Activated CD4-positive, alpha-beta memory T cell treated with anti-CD3 and anti-CD28 coated beads, Interleukin-2, amount 10 ng/mL, durations not matched to agents 7 days and 5 days (primary cell): Measurements from ENCODE around the gene CDC23. TPM values are rescaled to one million over a fixed set of nuclear protein-coding genes. Genes with fewer than 3 reads are reported as not detected.
"Not testable (repeated sequence)": the region's sequence is repeated elsewhere in the genome, so short reads cannot be mapped to it uniquely, and the experiment has no call there.

Experiments
- CTCF ChIA-PET: fragments of 350-600 bp; sonication (Branson Sonifier 250); formaldehyde crosslinking; loops from one replicate; lab custom pipeline; 2021; ENCODE audit warnings: antibody characterized with exemption, inconsistent platforms; lab: Charles Lee
- POLR2A ChIA-PET: fragments of 350-600 bp; sonication (Branson Sonifier 250); formaldehyde crosslinking; loops from one replicate; lab custom pipeline; 2021; ENCODE audit warnings: antibody characterized with exemption; lab: Charles Lee
- DNase-seq: peaks from one replicate; pipeline ENCODE4 v3.0.0-alpha.2; 2020
- H3K27ac Mint-ChIP-seq: one replicate; pipeline ENCODE4 v1.8.0; 2021; ENCODE audit warnings: mild to moderate bottlenecking, mixed read lengths
- H3K27me3 Mint-ChIP-seq: one replicate; pipeline ENCODE4 v1.8.0; 2021; ENCODE audit warnings: mixed read lengths
- H3K36me3 Mint-ChIP-seq: one replicate; pipeline ENCODE4 v1.8.0; 2021; ENCODE audit warnings: low read depth, mixed read lengths
- H3K4me1 Mint-ChIP-seq: one replicate; pipeline ENCODE4 v1.8.0; 2021; ENCODE audit warnings: mixed read lengths
- H3K4me3 Mint-ChIP-seq: one replicate; pipeline ENCODE4 v1.8.0; 2021; ENCODE audit warnings: mild to moderate bottlenecking, mixed read lengths
- H3K9me3 Mint-ChIP-seq: one replicate; pipeline ENCODE4 v1.8.0; 2021; ENCODE audit warnings: mixed read lengths
- total RNA-seq, 2 experiments: library from RNA; stranded (reverse); gene quantifications; one replicate each; pipeline ENCODE4 v1.2.3, GENCODE V29; 2021

Gene CDC23
- total RNA-seq, 2 experiments from 2014 or later = 32.3 to 33.3 TPM

- ChIA-PET POLR2A (interaction anchor here (0.8 kb wide), 1 partner anchor 115 kb away, joined by 3 read pairs; no protein-coding TSS in a partner anchor), CTCF (no interaction called here)
- no peaks in the 10 kb centered on the region for H3K36me3 Mint-ChIP-seq
- no peak overlapping the region for H3K4me3 Mint-ChIP-seq
- H3K9me3 Mint-ChIP-seq = no peaks in the 10 kb centered on the region
- DNase-seq = no peak
- H3K27me3 Mint-ChIP-seq = peaks cover 42% of the 10 kb centered on the region
- no peak overlapping the region for H3K27ac Mint-ChIP-seq
- peaks cover 13% of the 10 kb centered on the region for H3K4me1 Mint-ChIP-seq
These were observed 24.9 kb upstream of the CDC23 start for GRCh38 chr5:138238034-138238433.

- POLR2A ChIA-PET = no interaction called here
These were observed 21.5 kb upstream of the CDC23 start for GRCh38 chr5:138234651-138235050.

GRCh38 chr5:138233280-138233679 is 20.2 kb upstream of the CDC23 start:
- Mint-ChIP-seq H3K36me3 (no peaks in the 10 kb centered on the region), H3K4me1 (no peaks in the 10 kb centered on the region), H3K4me3 (no peak overlapping the region), H3K27ac (no peak overlapping the region), H3K27me3 (peaks cover 11% of the 10 kb centered on the region), H3K9me3 (no peaks in the 10 kb centered on the region)
- no peak for DNase-seq
- POLR2A ChIA-PET = no interaction called here
- CTCF ChIA-PET = no interaction called here

More at GRCh38 chr5:138234651-138235050, 21.5 kb upstream of the CDC23 start:
- H3K4me1 Mint-ChIP-seq = no peaks in the 10 kb centered on the region
- no peak overlapping the region for H3K4me3 Mint-ChIP-seq
- no peak overlapping the region for H3K27ac Mint-ChIP-seq
- peaks cover 20% of the 10 kb centered on the region for H3K27me3 Mint-ChIP-seq
- no peaks in the 10 kb centered on the region for H3K36me3 Mint-ChIP-seq
- CTCF ChIA-PET = no interaction called here
- DNase-seq = no peak
- no peaks in the 10 kb centered on the region for H3K9me3 Mint-ChIP-seq

GRCh38 chr5:138230981-138231589 is 18.0 kb upstream of the CDC23 start:
- peaks cover 12% of the 10 kb centered on the region for H3K27me3 Mint-ChIP-seq
- ChIA-PET CTCF (interaction anchor here (0.9 to 1.4 kb wide), 2 partner anchors 10 to 14 kb away, joined by 3 to 4 read pairs; no protein-coding TSS in a partner anchor), POLR2A (interaction anchor here (1.7 kb wide), 1 partner anchor 10 kb away, joined by 6 read pairs; no protein-coding TSS in a partner anchor)
- no peak for DNase-seq
- H3K4me1 Mint-ChIP-seq = no peaks in the 10 kb centered on the region
- H3K36me3 Mint-ChIP-seq = no peaks in the 10 kb centered on the region
- H3K4me3 Mint-ChIP-seq = no peak overlapping the region
- H3K9me3 Mint-ChIP-seq = peaks cover under 1% of the 10 kb centered on the region
- no peak overlapping the region for H3K27ac Mint-ChIP-seq

- Mint-ChIP-seq H3K27me3 (peaks cover 15% of the 10 kb centered on the region), H3K9me3 (peaks cover 2% of the 10 kb centered on the region), H3K36me3 (no peaks in the 10 kb centered on the region), H3K4me3 (no peak overlapping the region), H3K27ac (no peak overlapping the region), H3K4me1 (no peaks in the 10 kb centered on the region)
- no peak for DNase-seq
- ChIA-PET CTCF (interaction anchor here (0.8 to 1.4 kb wide), 2 partner anchors 11 to 20 kb away, joined by 3 to 4 read pairs; no protein-coding TSS in a partner anchor), POLR2A (interaction anchor here (0.6 kb wide), 1 partner anchor 109 kb away, joined by 3 read pairs; no protein-coding TSS in a partner anchor)
These were observed 17.1 kb upstream of the CDC23 start for GRCh38 chr5:138230261-138230660.

- no peak overlapping the region for H3K27ac Mint-ChIP-seq
- ChIA-PET POLR2A (interaction anchor here (0.6 kb wide), 1 partner anchor 108 kb away, joined by 3 read pairs; no protein-coding TSS in a partner anchor), CTCF (no interaction called here)
These were observed 16.3 kb upstream of the CDC23 start for GRCh38 chr5:138229387-138229786.

GRCh38 chr5:138226910-138227309 is 13.8 kb upstream of the CDC23 start:
- Mint-ChIP-seq H3K4me1 (no peaks in the 10 kb centered on the region), H3K27me3 (peaks cover 23% of the 10 kb centered on the region), H3K27ac (no peak overlapping the region), H3K4me3 (no peak overlapping the region), H3K9me3 (peaks cover 2% of the 10 kb centered on the region), H3K36me3 (no peaks in the 10 kb centered on the region)
- DNase-seq = no peak
- ChIA-PET POLR2A (no interaction called here), CTCF (no interaction called here)

More at GRCh38 chr5:138229387-138229786, 16.3 kb upstream of the CDC23 start:
- H3K9me3 Mint-ChIP-seq = peaks cover 2% of the 10 kb centered on the region
- DNase-seq = no peak
- peaks cover 14% of the 10 kb centered on the region for H3K27me3 Mint-ChIP-seq
- H3K4me1 Mint-ChIP-seq = no peaks in the 10 kb centered on the region
- no peaks in the 10 kb centered on the region for H3K36me3 Mint-ChIP-seq
- H3K4me3 Mint-ChIP-seq = no peak overlapping the region

- H3K4me3 Mint-ChIP-seq = no peak overlapping the region
- CTCF ChIA-PET = interaction anchor here (1.4 kb wide), 1 partner anchor 19 kb away, joined by 3 read pairs; no protein-coding TSS in a partner anchor
- POLR2A ChIA-PET = interaction anchor here (1.0 to 1.7 kb wide), 3 partner anchors 11 to 128 kb away, joined by 4 to 6 read pairs (median 5); partner anchors contain the start of genes CDC23 and FAM53C
These were observed 11.6 kb upstream of the CDC23 start for GRCh38 chr5:138224712-138225111.

GRCh38 chr5:138223532-138223931 is 10.4 kb upstream of the CDC23 start:
- CTCF ChIA-PET = interaction anchor here (0.6 to 1.2 kb wide), 5 partner anchors 45 to 185 kb away, joined by 3 to 5 read pairs (median 3); partner anchors contain the start of gene CDC25C
- no peaks in the 10 kb centered on the region for H3K36me3 Mint-ChIP-seq
- POLR2A ChIA-PET = interaction anchor here (1.7 kb wide), 2 partner anchors 115 to 130 kb away, joined by 4 to 6 read pairs; partner anchors contain the start of gene FAM53C

More at GRCh38 chr5:138224712-138225111, 11.6 kb upstream of the CDC23 start:
- Mint-ChIP-seq H3K36me3 (no peaks in the 10 kb centered on the region), H3K4me1 (no peaks in the 10 kb centered on the region), H3K9me3 (peaks cover 2% of the 10 kb centered on the region), H3K27me3 (peaks cover 20% of the 10 kb centered on the region), H3K27ac (no peak overlapping the region)
- no peak for DNase-seq

GRCh38 chr5:138216799-138217198 is 3.7 kb upstream of the CDC23 start:
- peaks cover 15% of the 10 kb centered on the region for H3K4me1 Mint-ChIP-seq
- DNase-seq = no peak
- no peak overlapping the region for H3K4me3 Mint-ChIP-seq
- ChIA-PET POLR2A (interaction anchor here (1.8 kb wide), 1 partner anchor 15 kb away, joined by 4 read pairs; no protein-coding TSS in a partner anchor), CTCF (interaction anchor here (1.3 to 1.5 kb wide), 2 partner anchors 15 to 135 kb away, joined by 3 to 5 read pairs; partner anchors contain the start of gene KDM3B)
- no peak overlapping the region for H3K27ac Mint-ChIP-seq
- H3K36me3 Mint-ChIP-seq = peaks cover 9% of the 10 kb centered on the region
- peaks cover 3% of the 10 kb centered on the region for H3K27me3 Mint-ChIP-seq
- no peaks in the 10 kb centered on the region for H3K9me3 Mint-ChIP-seq

More at GRCh38 chr5:138223532-138223931, 10.4 kb upstream of the CDC23 start:
- H3K4me3 Mint-ChIP-seq = no peak overlapping the region
- H3K27me3 Mint-ChIP-seq = peaks cover 23% of the 10 kb centered on the region
- peaks cover 2% of the 10 kb centered on the region for H3K9me3 Mint-ChIP-seq
- no peaks in the 10 kb centered on the region for H3K4me1 Mint-ChIP-seq
- DNase-seq = no peak
- no peak overlapping the region for H3K27ac Mint-ChIP-seq

- Mint-ChIP-seq H3K36me3 (peaks cover 18% of the 10 kb centered on the region), H3K27ac (peak overlapping the region; percentile 92), H3K4me3 (peak overlapping the region; percentile 99), H3K27me3 (no peaks in the 10 kb centered on the region), H3K9me3 (no peaks in the 10 kb centered on the region), H3K4me1 (peaks cover 24% of the 10 kb centered on the region)
- ChIA-PET CTCF (interaction anchor here (0.6 to 4.0 kb wide), 6 partner anchors 30 to 330 kb away, joined by 3 to 41 read pairs (median 4); partner anchors contain the start of genes BRD8, EGR1, ETF1 and KDM3B), POLR2A (interaction anchor here (0.9 to 2.8 kb wide), 16 partner anchors 11 to 363 kb away, joined by 3 to 30 read pairs (median 5); partner anchors contain the start of genes BRD8, CDC25C, EGR1 and HSPA9)
- no peak for DNase-seq
These were observed 329 bp downstream of the CDC23 start for GRCh38 chr5:138212828-138213160.

GRCh38 chr5:138210985-138211384 is 2.1 kb downstream of the CDC23 start:
- H3K27ac Mint-ChIP-seq = no peak overlapping the region
- H3K27me3 Mint-ChIP-seq = no peaks in the 10 kb centered on the region
- H3K36me3 Mint-ChIP-seq = peaks cover 18% of the 10 kb centered on the region
- no peak for DNase-seq
- CTCF ChIA-PET = interaction anchor here (0.7 kb wide), 1 partner anchor 20 kb away, joined by 3 read pairs; no protein-coding TSS in a partner anchor
- POLR2A ChIA-PET = no interaction called here
- H3K4me3 Mint-ChIP-seq = no peak overlapping the region
- H3K4me1 Mint-ChIP-seq = peaks cover 24% of the 10 kb centered on the region
- no peaks in the 10 kb centered on the region for H3K9me3 Mint-ChIP-seq

- not testable (repeated sequence) for H3K9me3 Mint-ChIP-seq, H3K27me3 Mint-ChIP-seq, DNase-seq, H3K27ac Mint-ChIP-seq, H3K4me3 Mint-ChIP-seq, H3K4me1 Mint-ChIP-seq
- H3K36me3 Mint-ChIP-seq = peaks cover 51% of the 10 kb centered on the region
- POLR2A ChIA-PET = interaction anchor here (1.1 to 1.5 kb wide), 2 partner anchors 8 to 11 kb away, joined by 3 to 4 read pairs; no protein-coding TSS in a partner anchor
- CTCF ChIA-PET = interaction anchor here (0.7 kb wide), 1 partner anchor 344 kb away, joined by 5 read pairs; no protein-coding TSS in a partner anchor
These were observed 19.3 kb downstream of the CDC23 start for GRCh38 chr5:138193859-138194258.
